Thoracic aorta (tissue), 2 donors: ENCODE measurements around the gene LST1. TPM values are rescaled to one million over a fixed set of nuclear protein-coding genes. Genes with fewer than 3 reads are reported as not detected.

ENCODE experiments used
- ATAC-seq: fragments of 150-250 bp; one replicate; pipeline ENCODE4 v1.8.0; 2017; ENCODE audit warnings: low read depth; ENCODE audit not compliant: insufficient number of reproducible peaks, low FRiP score
- DNase-seq: peaks from one replicate; pipeline ENCODE4 v3.0.0-alpha.2; 2020; ENCODE audit warnings: low spot score
- H3K27ac ChIP-seq, 2 donors: fragments of 200-600 bp; sonication (generic); 1 replicate in 1 of 2; 2 replicates in 1 of 2; pipeline ENCODE4 v1.5.1; 2016; ENCODE audit warnings: mild to moderate bottlenecking in 2 of 2, moderate library complexity in 2 of 2
- H3K27me3 ChIP-seq: fragments of 200-600 bp; sonication (generic); replicated peaks from 2 replicates; pipeline ENCODE4 v1.6.0; 2016; ENCODE audit warnings: mild to moderate bottlenecking; ENCODE audit not compliant: insufficient read depth
- H3K36me3 ChIP-seq: fragments of 200-600 bp; sonication (generic); one replicate; pipeline ENCODE4 v1.5.1; 2016
- H3K4me1 ChIP-seq, 2 donors: fragments of 200-600 bp; sonication (generic); 1 replicate in 1 of 2; 2 replicates in 1 of 2; pipeline versions ENCODE4 v1.5.1 to v1.6.0; 2016; ENCODE audit warnings: low read depth in 2 of 2, mild to moderate bottlenecking in 1 of 2; ENCODE audit not compliant: control insufficient read depth in 1 of 2
- H3K4me3 ChIP-seq: fragments of 200-600 bp; sonication (generic); 2 replicates; pipeline ENCODE4 v1.5.1; 2016; ENCODE audit warnings: mild to moderate bottlenecking
- H3K9me3 ChIP-seq: fragments of 200-600 bp; sonication (generic); 2 replicates; pipeline ENCODE4 v1.5.1; 2016
- total RNA-seq, 2 donors: library from RNA; depleted of rRNA; stranded (reverse); fragments of >200 nt; gene quantifications; one replicate each; pipeline versions ENCODE4 v1.1.0 to v1.2.3, GENCODE V29; 2016
- TF ChIP-seq, protein P1 (sequence below): fragments of 200-600 bp; sonication (generic); IDR thresholded peaks from one replicate; pipeline ENCODE4 v1.5.1; 2019; ENCODE audit warnings: antibody characterized with exemption

The LST1 gene
- total RNA-seq, 2 donors from 2014 or later: 4.9 to 37.9 TPM

DNA sequence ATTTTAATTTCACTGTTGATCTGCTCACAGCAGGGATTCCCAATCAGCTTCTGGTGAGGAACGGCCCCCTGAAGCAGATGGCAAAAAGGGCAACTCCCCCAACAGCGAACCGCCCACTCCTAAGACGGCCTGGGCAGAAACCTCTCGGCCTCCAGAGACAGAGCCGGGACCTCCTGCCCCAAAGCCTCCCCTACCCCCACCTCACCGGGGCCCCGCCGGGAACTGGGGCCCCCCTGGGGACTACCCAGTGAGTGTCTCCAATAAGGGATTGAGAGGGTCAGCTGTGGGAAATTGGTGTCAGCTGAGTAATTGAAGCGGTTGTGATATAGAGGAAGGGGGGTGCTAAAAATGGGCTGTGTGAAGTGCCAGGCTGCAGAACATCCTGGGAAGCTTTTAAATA lies 40.9 kb downstream of the LST1 start:
- peaks cover 84% of the 10 kb centered on the region for H3K36me3 ChIP-seq
- H3K27ac ChIP-seq: no peak overlapping the region
- no peaks in the 10 kb centered on the region for H3K27me3 ChIP-seq
- peaks cover 2 to 10% of the 10 kb centered on the region in 2 donors for H3K4me1 ChIP-seq
- ATAC-seq (no peak), DNase-seq (no peak)
- TF ChIP-seq, protein P1, sequence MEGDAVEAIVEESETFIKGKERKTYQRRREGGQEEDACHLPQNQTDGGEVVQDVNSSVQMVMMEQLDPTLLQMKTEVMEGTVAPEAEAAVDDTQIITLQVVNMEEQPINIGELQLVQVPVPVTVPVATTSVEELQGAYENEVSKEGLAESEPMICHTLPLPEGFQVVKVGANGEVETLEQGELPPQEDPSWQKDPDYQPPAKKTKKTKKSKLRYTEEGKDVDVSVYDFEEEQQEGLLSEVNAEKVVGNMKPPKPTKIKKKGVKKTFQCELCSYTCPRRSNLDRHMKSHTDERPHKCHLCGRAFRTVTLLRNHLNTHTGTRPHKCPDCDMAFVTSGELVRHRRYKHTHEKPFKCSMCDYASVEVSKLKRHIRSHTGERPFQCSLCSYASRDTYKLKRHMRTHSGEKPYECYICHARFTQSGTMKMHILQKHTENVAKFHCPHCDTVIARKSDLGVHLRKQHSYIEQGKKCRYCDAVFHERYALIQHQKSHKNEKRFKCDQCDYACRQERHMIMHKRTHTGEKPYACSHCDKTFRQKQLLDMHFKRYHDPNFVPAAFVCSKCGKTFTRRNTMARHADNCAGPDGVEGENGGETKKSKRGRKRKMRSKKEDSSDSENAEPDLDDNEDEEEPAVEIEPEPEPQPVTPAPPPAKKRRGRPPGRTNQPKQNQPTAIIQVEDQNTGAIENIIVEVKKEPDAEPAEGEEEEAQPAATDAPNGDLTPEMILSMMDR: no peak
- no peaks in the 10 kb centered on the region for H3K9me3 ChIP-seq
- no peak overlapping the region for H3K4me3 ChIP-seq

DNA sequence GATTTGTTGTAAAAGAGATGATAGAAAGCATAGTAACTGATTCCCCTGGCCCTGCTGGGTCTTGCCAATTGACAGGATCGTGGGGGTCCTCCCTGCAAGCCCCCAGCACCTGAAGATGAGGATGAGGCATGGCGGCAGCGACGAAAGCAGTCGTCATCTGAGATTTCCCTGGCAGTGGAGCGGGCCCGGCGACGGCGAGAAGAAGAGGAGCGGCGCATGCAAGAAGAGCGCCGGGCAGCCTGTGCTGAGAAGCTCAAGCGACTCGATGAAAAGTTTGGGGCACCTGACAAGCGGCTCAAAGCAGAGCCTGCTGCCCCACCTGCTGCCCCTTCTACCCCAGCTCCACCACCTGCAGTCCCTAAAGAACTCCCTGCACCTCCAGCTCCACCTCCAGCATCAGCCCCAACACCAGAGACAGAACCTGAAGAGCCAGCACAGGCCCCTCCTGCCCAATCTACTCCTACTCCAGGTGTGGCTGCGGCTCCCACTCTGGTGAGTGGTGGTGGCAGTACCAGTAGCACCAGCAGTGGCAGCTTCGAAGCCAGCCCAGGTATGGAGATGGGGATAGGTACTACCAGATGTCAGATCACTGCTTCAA lies 41.7 kb downstream of the LST1 start:
- Histone ChIP-seq H3K4me3 (no peak overlapping the region), H3K36me3 (peaks cover 91% of the 10 kb centered on the region), H3K27ac (no peak overlapping the region), H3K4me1 (peaks cover 0 to 2% of the 10 kb centered on the region in 2 donors), H3K27me3 (no peaks in the 10 kb centered on the region), H3K9me3 (no peaks in the 10 kb centered on the region)
- no peak for DNase-seq
- TF ChIP-seq, protein P1: no peak
- ATAC-seq: no peak

DNA sequence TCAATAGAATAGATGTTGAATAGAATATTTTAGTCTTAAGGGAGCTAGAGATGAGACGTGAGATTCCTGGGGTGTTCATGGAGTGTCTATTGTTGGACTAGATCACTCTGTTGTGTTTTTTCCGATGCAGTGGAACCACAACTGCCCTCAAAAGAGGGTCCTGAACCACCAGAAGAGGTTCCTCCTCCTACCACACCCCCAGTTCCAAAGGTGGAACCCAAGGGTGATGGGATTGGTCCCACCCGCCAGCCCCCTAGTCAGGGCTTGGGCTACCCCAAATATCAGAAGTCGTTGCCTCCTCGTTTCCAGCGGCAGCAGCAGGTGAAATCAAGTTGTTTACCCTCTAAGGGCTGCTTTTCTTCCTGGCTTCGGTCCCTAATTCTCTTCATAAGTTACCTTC lies 42.9 kb downstream of the LST1 start:
- Histone ChIP-seq H3K9me3 (no peaks in the 10 kb centered on the region), H3K27ac (no peak overlapping the region), H3K36me3 (peaks cover 94% of the 10 kb centered on the region), H3K27me3 (no peaks in the 10 kb centered on the region), H3K4me1 (no peaks in the 10 kb centered on the region), H3K4me3 (no peak overlapping the region)
- ATAC-seq: no peak
- TF ChIP-seq, protein P1: no peak
- DNase-seq: no peak

DNA sequence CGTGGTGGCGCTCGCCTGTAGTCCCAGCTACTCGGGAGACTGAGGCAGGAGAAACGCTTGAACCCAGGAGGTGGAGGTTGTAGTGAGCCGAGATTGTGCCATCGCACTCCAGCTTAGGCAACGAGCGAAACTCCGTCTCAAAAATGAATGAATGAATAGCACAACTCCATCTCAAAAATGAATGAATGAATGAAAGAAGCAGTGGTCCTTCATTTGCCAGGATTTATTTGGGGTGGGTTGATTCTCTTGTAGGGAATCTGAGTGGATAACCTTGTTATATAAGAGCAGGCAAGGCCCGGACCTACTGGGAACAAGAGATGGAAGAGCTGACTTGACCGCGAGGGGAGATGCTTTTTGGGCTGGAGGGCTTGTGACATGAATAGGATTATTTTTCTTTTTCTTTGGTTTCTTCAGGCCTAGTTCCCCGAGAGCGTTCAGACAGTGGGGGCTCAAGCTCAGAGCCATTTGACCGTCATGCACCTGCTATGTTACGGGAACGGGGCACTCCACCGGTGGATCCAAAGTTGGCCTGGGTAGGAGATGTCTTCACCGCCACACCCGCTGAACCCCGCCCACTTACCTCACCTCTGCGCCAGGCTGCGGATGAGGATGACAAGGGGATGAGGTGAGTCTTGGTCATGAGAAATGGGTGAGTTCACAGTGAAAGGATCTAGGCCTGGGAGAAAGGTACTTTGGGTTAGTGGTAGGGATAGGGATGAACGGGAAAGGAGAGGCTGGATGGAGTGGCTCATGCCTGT lies 44.3 kb downstream of the LST1 start:
- Histone ChIP-seq H3K27me3 (no peaks in the 10 kb centered on the region), H3K27ac (no peak overlapping the region), H3K4me3 (no peak overlapping the region), H3K36me3 (peaks cover 97% of the 10 kb centered on the region), H3K4me1 (no peaks in the 10 kb centered on the region), H3K9me3 (no peaks in the 10 kb centered on the region)
- TF ChIP-seq, protein P1: no peak
- ATAC-seq (no peak), DNase-seq (no peak)

DNA sequence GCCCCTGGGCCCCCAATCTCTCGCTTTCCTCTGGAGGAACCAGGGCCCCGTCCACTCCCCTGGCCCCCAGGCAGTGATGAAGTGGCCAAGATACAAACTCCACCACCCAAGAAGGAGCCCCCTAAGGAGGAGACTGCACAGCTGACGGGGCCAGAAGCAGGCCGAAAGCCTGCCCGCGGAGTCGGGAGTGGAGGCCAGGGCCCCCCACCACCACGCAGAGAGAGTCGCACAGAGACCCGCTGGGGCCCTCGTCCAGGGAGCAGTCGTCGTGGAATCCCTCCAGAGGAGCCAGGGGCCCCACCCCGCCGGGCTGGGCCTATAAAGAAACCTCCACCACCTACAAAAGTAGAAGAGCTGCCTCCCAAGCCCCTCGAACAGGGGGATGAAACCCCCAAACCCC lies 45.1 kb downstream of the LST1 start:
- TF ChIP-seq, protein P1: no peak
- no peak for ATAC-seq
- Histone ChIP-seq H3K27me3 (no peaks in the 10 kb centered on the region), H3K36me3 (peaks cover 97% of the 10 kb centered on the region), H3K9me3 (no peaks in the 10 kb centered on the region), H3K27ac (no peak overlapping the region), H3K4me3 (no peak overlapping the region), H3K4me1 (no peaks in the 10 kb centered on the region)
- DNase-seq: no peak
